ENCODE results near the gene SND1. TPM values are rescaled to one million over a fixed set of nuclear protein-coding genes. Genes with fewer than 3 reads are reported as not detected.

SND1 gene
- total and polyA plus RNA-seq, 12 donors: 58.9 to 266 (median 132) TPM

DNA sequence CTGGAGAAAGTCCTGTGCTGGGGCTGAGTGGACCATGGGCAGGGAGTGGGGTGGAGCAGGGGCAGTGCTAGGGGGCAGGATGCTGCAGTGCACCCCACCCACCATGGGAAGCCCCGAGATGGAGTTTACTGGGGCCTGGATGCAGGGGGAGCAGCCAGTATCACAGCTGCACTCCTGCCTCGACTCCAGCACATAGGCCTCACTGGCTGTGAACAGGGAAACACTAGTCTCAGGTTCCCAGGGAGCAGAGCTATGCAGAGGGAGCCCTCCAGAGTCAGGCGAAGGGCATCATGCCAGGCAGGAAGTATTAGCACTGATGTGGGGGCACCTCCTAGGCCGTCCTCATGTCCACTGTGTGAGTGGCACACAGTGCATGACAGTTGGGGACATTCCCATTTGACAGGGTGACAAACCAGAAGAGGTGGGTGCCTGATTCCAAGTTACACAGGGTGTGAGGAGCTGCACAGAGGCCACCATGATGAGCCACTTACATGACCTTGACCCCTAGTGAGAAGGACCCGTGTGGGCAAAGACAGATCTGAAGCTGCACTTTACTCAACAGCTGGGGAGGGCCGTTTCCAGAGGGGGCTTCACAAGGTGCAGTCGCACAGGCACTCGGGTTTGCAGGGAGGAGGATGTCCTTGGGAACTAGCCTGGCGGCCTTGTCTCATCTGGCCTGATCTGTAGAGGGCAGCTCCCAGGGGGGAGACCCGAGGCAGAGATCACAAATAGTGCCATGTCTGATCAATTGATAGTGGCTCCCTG, 449.1 kb downstream of the SND1 start:
- no peak for TF ChIP-seq POLR2A (IDR thresholded peaks at IDR 0.05)
- TF ChIP-seq, protein P1, sequence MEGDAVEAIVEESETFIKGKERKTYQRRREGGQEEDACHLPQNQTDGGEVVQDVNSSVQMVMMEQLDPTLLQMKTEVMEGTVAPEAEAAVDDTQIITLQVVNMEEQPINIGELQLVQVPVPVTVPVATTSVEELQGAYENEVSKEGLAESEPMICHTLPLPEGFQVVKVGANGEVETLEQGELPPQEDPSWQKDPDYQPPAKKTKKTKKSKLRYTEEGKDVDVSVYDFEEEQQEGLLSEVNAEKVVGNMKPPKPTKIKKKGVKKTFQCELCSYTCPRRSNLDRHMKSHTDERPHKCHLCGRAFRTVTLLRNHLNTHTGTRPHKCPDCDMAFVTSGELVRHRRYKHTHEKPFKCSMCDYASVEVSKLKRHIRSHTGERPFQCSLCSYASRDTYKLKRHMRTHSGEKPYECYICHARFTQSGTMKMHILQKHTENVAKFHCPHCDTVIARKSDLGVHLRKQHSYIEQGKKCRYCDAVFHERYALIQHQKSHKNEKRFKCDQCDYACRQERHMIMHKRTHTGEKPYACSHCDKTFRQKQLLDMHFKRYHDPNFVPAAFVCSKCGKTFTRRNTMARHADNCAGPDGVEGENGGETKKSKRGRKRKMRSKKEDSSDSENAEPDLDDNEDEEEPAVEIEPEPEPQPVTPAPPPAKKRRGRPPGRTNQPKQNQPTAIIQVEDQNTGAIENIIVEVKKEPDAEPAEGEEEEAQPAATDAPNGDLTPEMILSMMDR (IDR thresholded peaks at IDR 0.05): no peak
- no peak overlapping the region for H3K4me3 ChIP-seq
- H3K27me3 ChIP-seq: peaks cover 3% of the 10 kb centered on the region
- intact Hi-C loops (cut with DNase I): no loop called here
- H3K36me3 ChIP-seq (replicated peaks in 1 of 2): no peaks in the 10 kb centered on the region
- 53 to 67% (median 55%) methylated on average over 7 to 10 of the region's 10 CpGs for WGBS, 4 donors
- no peak overlapping the region for H3K27ac ChIP-seq
- no peak for DNase-seq
- H3K9me3 ChIP-seq (replicated peaks in 1 of 3): no peaks in the 10 kb centered on the region
- peaks cover 0 to 13% of the 10 kb centered on the region in 2 donors for H3K4me1 ChIP-seq (replicated peaks in 1 of 2)

DNA sequence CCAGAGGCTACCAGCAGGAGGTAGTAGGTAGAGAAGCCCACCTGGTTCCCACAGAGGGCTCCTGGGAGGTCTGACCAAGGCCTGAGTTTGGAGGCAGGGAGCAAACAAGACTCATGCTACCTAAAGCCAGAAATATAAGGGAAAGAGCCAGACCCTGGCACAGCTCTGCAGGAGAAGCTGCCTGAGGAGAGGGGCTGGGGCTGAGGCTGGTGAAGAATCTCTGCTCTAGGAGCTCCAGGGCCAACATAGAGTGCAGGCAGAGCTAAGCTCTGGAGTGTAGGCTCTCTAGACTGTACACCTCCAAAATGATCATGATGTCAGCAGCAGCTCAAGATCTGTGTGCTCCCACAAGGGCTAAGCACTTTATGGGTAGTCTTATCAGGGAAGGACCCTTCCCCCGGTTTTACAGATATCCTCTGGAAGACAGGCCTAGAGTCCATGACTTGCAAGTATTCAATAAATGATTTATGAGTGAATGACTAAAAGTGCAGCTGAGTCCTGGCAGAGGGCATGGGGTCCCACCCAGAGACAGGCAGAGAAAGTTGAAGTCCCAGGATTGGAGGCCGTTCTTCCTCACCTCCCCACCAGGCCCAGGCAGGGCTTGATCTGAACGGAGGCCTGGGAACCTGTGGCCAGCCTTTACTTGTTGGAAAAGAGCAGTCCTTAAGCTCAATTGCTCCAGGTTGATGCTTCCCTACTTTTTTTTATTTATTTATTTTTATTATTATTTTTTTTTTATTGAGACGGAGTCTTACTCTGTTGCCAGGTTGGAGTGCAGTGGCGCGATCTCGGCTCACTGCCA, 450.7 kb downstream of the SND1 start:
- Histone ChIP-seq H3K27me3 (peaks cover 3% of the 10 kb centered on the region), H3K9me3 (replicated peaks in 1 of 3) (no peaks in the 10 kb centered on the region), H3K27ac (no peak overlapping the region), H3K4me3 (no peak overlapping the region), H3K36me3 (replicated peaks in 1 of 2) (no peaks in the 10 kb centered on the region), H3K4me1 (replicated peaks in 1 of 2) (peaks cover 0 to 13% of the 10 kb centered on the region in 2 donors)
- 75 to 94% (median 84%) methylated on average over 7 of the region's 7 CpGs for WGBS, 4 donors
- no peak for DNase-seq
- intact Hi-C loops (cut with DNase I): no loop called here
- TF ChIP-seq POLR2A (IDR thresholded peaks at IDR 0.05): no peak
- TF ChIP-seq, protein P1 (IDR thresholded peaks at IDR 0.05): no peak

DNA sequence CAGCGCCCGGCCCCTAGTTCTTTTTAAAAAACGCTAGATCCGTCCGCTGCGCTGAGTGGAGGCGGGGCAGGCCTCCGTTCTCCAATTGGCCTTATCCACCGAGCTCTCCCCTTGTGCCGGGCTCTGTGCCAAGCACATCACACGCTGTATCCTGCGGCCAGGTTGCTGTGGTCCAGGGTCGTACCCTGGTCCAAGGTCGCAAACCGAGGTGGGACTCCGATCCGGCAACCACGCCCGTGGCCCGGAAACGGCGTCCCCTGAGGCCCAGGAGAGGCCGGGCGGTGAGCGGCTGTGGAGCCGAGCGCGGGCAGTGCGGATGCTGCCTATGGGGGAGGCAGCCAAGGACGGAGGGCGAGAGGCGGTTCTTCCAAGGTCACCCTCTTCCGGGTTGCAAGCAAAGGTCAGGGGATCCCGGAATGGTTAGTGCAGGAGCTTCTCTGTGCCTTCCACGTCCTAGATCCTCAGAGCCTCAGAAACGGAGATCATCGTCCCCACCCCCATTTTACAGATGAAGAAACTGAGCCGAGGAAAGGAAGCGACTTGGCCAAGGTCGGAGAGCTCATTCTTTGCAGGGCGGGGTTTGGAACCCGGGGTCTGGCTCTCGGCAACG, 451.6 kb downstream of the SND1 start:
- intact Hi-C loops (cut with DNase I): no loop called here
- H3K9me3 ChIP-seq (replicated peaks in 1 of 3): no peaks in the 10 kb centered on the region
- TF ChIP-seq, protein P1 (IDR thresholded peaks at IDR 0.05): no peak
- TF ChIP-seq POLR2A (IDR thresholded peaks at IDR 0.05): no peak
- peaks cover 3% of the 10 kb centered on the region for H3K27me3 ChIP-seq
- 3 to 11% (median 7%) methylated on average over 15 to 44 of the region's 44 CpGs for WGBS, 4 donors
- H3K4me1 ChIP-seq (replicated peaks in 1 of 2): peaks cover 0 to 13% of the 10 kb centered on the region in 2 donors
- no peak overlapping the region for H3K27ac ChIP-seq
- H3K36me3 ChIP-seq (replicated peaks in 1 of 2): no peaks in the 10 kb centered on the region
- peak in 4 of 7 donors; percentile 32 to 64 (median 44) for DNase-seq
- H3K4me3 ChIP-seq: peak overlapping the region in 1 of 4 donors; percentile 37
